Hepatocyte (in vitro differentiated cells): ENCODE data around the gene MBP.

Experiments used
- CTCF ChIP-seq: fragments of 200-600 bp; sonication (generic); IDR thresholded peaks from 2 replicates; pipeline ENCODE4 v1.5.1; 2016; ENCODE audit warnings: antibody characterized with exemption, mild to moderate bottlenecking; ENCODE audit not compliant: poor library complexity
- EZH2 ChIP-seq: fragments of 200-600 bp; sonication (generic); IDR thresholded peaks from 2 replicates; pipeline ENCODE4 v1.6.1; 2016; ENCODE audit warnings: antibody characterized with exemption, mild to moderate bottlenecking, borderline replicate concordance

- TF ChIP-seq EZH2 (no peak), CTCF (no peak)
These were observed 20.4 kb downstream of the MBP start for GRCh38 chr18:77111951-77112746.
